COR-L47 (cell line): Measurements from ENCODE around the gene CDK12.
A peak's percentile ranks its signal among the peaks of the same experiment; 100 is the strongest.
"Not testable (repeated sequence)": the region's sequence is repeated elsewhere in the genome, so short reads cannot be mapped to it uniquely, and the experiment has no call there.

Experiments used
- DNase-seq: peaks from one replicate; lab custom pipeline; 2025; lab: John Stamatoyannopoulos, UW

CDK12 gene

GRCh38 chr17:39507511-39507910, 46.2 kb downstream of the CDK12 start:
- no peak for DNase-seq

DNA sequence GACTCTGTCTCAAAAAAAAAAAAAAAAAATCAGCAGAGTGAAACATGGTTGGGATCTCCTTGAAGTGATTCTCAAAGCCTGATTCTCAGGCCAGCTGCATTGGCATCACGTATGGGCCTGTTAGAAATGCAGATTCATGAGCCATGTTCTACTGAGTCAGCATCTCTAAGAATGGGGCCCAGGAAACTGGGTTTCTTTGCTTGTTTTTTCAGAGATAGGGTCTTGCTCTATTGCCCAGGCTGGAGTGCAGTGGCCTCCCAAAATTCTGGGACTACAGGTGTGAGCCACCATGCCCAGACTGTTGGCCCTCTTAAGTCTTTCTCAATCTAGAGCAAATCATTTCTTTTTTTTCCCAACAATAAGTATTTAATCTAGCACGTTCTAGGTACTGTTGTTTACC, 47.7 kb downstream of the CDK12 start:
- DNase-seq: no peak

DNA sequence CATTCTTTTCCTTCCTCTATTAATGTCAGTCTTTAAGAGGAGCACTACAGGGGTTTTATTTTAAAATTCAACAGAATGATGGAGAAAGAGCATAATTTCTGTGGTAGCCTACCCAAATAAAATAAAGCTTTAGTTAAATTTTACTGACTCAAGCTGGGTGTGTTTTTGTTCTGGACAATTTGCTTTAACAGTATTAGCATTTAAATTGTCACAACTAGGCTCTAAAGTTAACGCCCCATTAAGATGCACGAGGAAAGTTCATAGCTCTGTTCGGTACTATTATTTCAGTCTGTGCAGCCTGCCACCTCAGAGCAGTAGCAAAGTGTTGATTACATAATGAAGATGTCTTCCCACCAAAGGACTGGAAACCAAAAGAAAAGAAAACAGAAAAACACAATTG, 52.0 kb downstream of the CDK12 start:
- DNase-seq: no peak

GRCh38 chr17:39513915-39514314, 52.6 kb downstream of the CDK12 start:
- DNase-seq: no peak

GRCh38 chr17:39517224-39517623, 55.9 kb downstream of the CDK12 start:
- no peak for DNase-seq

DNA sequence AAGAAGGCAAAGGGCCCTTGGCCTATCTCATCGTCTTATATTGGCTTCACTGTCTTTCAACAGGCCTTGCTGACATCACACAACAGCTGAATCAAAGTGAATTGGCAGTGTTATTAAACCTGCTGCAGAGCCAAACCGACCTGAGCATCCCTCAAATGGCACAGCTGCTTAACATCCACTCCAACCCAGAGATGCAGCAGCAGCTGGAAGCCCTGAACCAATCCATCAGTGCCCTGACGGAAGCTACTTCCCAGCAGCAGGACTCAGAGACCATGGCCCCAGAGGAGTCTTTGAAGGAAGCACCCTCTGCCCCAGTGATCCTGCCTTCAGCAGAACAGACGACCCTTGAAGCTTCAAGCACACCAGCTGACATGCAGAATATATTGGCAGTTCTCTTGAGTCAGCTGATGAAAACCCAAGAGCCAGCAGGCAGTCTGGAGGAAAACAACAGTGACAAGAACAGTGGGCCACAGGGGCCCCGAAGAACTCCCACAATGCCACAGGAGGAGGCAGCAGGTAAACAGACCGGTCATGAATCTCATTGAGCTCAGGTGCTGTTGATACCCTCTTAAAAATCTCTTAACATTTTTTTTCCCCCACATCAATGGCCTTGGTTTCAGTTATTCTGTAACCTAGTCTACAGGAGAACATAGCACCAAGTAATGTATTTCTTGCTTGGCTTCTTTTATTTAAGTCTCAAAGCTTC, 64.7 kb downstream of the CDK12 start:
- no peak for DNase-seq

DNA sequence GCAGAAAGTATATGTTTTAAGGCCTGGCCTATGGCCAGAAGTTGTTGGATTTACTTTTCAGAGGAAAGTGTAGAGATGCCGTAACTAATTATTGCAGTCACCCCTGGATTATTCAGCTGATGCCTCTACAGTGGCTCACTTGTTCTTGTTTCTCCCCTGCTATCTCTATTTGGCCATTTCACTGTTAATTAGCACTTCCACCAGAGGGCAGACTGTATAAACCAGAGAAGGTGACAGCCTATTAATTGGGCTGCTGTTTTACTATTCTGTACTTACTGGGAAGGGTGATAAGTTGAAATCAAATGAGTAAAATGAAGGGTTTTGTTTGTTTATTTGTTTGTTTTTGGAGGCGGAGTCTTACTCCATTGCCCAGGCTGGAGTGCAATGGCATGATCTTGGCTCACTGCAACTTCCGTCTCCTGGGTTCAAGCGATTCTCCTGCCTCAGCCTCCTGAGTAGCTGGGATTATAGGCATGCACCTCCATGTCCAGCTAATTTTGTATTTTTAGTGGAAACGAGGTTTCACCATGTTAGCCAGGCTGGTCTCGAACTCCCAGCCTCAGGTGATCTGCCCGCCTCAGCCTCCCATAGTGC, 66.0 kb downstream of the CDK12 start:
- DNase-seq: peak; percentile 20

DNA sequence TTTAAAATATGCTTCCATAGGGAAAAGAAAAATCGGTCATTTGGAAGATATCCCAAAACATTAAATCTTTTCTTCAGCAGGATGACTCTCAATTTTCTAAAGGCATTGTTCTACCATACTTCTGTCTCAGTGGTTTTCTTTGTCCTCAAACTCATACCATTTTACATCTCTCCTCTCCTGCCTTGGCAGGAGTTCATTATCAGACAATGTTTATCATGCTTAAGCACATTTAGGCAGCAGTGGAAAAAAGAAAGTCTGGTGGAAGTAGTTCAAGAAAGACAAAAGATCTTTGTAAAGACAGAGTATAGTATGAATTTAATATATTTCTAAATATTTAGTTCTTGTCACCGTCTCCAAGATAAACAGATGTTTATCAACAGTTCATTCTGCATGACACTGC, 68.2 kb downstream of the CDK12 start:
- no peak for DNase-seq

DNA sequence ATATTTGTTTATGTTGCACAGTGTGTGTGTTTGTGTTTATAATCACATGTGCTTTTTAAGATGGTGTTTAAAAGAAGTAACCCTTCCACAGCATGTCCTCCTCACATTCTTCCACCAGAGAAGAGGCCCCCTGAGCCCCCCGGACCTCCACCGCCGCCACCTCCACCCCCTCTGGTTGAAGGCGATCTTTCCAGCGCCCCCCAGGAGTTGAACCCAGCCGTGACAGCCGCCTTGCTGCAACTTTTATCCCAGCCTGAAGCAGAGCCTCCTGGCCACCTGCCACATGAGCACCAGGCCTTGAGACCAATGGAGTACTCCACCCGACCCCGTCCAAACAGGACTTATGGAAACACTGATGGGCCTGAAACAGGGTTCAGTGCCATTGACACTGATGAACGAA, 69.2 kb downstream of the CDK12 start:
- no peak for DNase-seq

DNA sequence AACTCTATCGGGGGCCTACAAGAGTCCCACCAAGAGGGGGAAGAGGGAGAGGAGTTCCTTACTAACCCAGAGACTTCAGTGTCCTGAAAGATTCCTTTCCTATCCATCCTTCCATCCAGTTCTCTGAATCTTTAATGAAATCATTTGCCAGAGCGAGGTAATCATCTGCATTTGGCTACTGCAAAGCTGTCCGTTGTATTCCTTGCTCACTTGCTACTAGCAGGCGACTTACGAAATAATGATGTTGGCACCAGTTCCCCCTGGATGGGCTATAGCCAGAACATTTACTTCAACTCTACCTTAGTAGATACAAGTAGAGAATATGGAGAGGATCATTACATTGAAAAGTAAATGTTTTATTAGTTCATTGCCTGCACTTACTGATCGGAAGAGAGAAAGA, 70.0 kb downstream of the CDK12 start:
- DNase-seq: no peak

DNA sequence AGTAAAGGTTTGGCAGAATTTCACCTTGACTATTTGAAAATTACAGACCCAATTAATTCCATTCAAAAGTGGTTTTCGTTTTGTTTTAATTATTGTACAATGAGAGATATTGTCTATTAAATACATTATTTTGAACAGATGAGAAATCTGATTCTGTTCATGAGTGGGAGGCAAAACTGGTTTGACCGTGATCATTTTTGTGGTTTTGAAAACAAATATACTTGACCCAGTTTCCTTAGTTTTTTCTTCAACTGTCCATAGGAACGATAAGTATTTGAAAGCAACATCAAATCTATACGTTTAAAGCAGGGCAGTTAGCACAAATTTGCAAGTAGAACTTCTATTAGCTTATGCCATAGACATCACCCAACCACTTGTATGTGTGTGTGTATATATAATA, 72.6 kb downstream of the CDK12 start:
- no peak for DNase-seq

DNA sequence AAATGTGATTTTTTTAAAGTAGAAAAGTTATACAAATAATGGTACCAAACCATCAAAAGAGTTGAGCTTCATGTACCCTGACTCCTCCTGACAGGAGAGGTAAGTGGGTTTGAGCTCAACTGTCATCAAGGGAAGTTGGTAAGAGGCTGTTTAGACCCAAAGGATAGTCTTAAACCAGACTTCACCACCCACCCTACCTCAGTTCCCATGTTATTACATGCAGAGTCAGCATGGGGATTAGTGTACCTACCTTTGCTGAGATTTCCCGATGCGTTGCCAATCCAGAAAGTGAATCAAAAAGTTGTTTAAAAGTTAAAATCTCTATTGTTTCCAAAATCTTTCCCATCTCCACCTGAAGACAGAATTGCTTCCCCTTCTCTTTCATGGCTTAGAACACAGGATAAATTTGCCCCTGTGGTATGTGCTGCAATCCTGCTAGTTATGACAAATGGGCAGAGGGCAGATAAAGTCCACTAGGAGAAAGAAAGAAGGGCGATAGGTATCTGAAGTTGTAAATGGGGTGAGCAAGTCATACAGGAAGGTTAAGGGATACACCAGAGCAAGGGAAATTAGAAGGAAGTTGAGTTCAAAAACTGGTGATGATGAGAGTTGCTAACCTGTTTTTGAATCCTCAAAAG, 73.6 kb downstream of the CDK12 start:
- no peak for DNase-seq

DNA sequence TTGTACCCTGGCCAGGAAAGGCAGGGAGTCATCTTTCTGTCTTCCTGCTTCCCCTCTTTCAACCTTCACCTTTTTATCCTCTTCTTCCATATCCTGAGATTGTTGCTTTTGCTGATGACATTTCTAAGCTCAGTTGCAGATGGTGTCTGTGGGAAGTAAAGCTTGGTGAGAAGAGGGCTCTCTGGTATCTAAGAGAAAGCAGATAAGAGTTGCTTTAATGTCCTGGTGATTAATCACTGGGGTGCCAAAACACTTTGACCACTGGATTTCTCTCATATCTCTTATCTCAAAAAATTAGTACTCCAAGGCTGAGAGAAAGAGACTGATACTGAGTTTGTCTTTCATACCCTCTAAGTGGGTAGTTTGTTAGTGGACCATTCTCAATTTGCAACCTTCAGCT, 75.2 kb downstream of the CDK12 start:
- DNase-seq: no peak

- DNase-seq: not testable (repeated sequence)
These were observed 76.1 kb downstream of the CDK12 start for GRCh38 chr17:39537364-39537763.

GRCh38 chr17:39538866-39539265, 77.6 kb downstream of the CDK12 start:
- DNase-seq: no peak

DNA sequence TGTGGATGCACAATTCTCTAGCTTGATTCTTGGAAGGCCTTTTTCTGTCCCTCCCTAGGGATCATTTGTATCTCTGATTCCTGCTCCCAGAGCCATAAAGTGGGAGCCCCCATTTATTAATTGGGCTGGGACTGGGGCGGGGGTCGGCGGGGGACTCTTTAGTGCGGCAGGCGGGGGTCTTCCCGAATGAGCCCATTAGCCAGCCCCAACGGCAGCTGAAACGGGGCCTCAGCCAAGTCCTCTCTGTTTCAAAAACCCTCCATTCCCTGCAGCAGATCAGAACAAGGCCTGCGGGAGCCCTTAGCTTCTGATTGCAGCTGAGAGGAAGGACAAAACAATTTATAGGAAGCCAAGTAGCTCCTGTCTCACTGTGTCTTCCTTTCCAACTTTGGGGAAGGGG, 79.3 kb downstream of the CDK12 start:
- DNase-seq: no peak

DNA sequence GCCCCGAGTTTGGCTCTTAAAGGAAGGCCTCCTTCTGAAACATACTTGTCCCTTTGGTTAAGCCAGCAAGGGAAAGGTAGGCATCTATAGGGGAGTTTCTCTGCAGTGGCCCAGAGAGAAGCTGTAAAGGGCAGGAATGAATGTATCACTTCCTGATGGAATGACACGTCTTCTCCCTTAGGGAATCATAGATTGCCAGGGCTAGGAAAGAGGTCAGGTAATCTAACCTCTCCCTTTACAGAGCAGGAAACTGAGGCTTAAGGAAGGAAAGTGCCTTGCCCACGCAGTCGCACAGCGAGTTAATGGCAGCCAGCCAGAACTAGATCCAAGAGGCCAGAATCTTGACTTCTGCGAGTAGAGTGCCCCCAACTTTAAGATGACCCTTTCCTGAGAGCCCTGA, 80.4 kb downstream of the CDK12 start:
- DNase-seq: no peak

DNA sequence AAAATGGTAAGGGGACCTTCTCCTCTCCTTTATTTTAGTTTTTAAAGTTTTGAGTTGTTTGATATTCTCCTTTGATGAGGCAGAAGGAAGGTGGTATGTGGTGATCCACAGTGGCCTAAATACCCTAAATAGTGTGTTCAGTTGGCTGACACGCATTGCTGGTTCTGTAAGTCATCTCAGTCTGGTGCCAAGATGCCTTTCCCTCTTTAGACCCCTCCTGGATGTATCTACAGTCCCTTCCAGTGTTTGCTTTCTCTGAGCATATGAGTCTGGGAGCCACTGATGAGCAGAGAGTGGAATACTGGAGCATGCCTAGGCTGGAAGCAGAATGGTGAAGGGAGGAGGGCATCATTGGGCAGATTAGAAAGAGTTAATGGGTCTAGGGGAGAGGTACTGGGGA, 81.9 kb downstream of the CDK12 start:
- no peak for DNase-seq

DNA sequence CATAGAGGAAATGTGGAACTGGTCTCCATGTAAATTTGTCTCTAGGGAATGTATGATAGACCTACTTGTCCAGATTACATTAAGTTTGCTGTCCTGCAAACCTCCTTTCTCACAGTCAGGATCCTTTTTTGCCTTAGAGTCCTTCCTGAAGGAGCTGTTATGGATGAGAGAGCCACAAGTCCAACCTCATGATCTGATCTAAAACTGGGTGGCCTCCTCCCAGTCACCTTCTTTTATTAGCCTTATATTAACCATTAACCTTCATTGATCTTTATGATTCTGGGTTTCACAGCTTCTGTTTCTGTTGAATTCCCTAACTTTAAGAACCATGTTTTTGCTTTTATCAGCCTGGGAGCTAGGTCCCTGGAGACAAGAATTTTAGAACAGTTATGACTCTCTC, 82.4 kb downstream of the CDK12 start:
- DNase-seq: no peak

- DNase-seq: not testable (repeated sequence)
These were observed 83.1 kb downstream of the CDK12 start for GRCh38 chr17:39544361-39544760.

GRCh38 chr17:39547713-39548478, 86.6 kb downstream of the CDK12 start:
- DNase-seq: no peak

- DNase-seq: no peak
These were observed 87.4 kb downstream of the CDK12 start for GRCh38 chr17:39548494-39549225.
